Neural cell (in vitro differentiated cells): Measurements from ENCODE around the gene PDHA1. TPM values are rescaled to one million over a fixed set of nuclear protein-coding genes. Genes with fewer than 3 reads are reported as not detected.

ENCODE experiments used
- H2AFZ ChIP-seq: fragments of 200-600, 300-800 bp; sonication (generic), shearing (Covaris generic); 2 replicates; pipeline ENCODE4 v1.6.0; 2014; ENCODE audit warnings: low read depth, mild to moderate bottlenecking, antibody characterized with exemption, low read length, moderate library complexity
- H3F3A ChIP-seq: fragments of 200-600 bp; shearing (Covaris generic); 2 replicates; pipeline ENCODE4 v1.6.1; 2016; ENCODE audit warnings: mild to moderate bottlenecking, moderate library complexity, mixed read lengths, antibody characterized with exemption, low read length; ENCODE audit not compliant: insufficient read depth, poor library complexity, severe bottlenecking
- H3K27ac ChIP-seq: fragments of 200-600, 300-800 bp; sonication (generic), shearing (Covaris generic); 2 replicates; pipeline ENCODE4 v1.5.1; 2014; ENCODE audit warnings: mild to moderate bottlenecking, low read length, moderate library complexity
- H3K27me3 ChIP-seq: fragments of 300-800, 200-600 bp; sonication (generic), shearing (Covaris generic); 2 replicates; pipeline ENCODE4 v1.6.0; 2014; ENCODE audit warnings: mild to moderate bottlenecking, low read depth, low read length, moderate library complexity; ENCODE audit not compliant: insufficient read depth
- H3K36me3 ChIP-seq: fragments of 300-800, 200-600 bp; sonication (generic), shearing (Covaris generic); 2 replicates; pipeline ENCODE4 v1.5.1; 2014; ENCODE audit warnings: mild to moderate bottlenecking, antibody characterized with exemption, low read length, moderate library complexity; ENCODE audit not compliant: insufficient read depth
- H3K4me2 ChIP-seq: fragments of 300-800, 200-600 bp; sonication (generic), shearing (Covaris generic); 2 replicates; pipeline ENCODE4 v1.6.0; 2014; ENCODE audit warnings: mild to moderate bottlenecking, low read length
- H3K4me3 ChIP-seq: fragments of 300-800, 200-600 bp; sonication (generic), shearing (Covaris generic); 2 replicates; pipeline ENCODE4 v1.5.1; 2014; ENCODE audit warnings: mild to moderate bottlenecking, low read length, moderate library complexity
- H3K79me2 ChIP-seq: fragments of 200-600 bp; shearing (Covaris generic); replicated peaks from 2 replicates; pipeline ENCODE4 v1.6.0; 2014; ENCODE audit warnings: mild to moderate bottlenecking, low read length, moderate library complexity; ENCODE audit not compliant: insufficient read depth
- H3K9ac ChIP-seq: fragments of 300-800, 200-600 bp; sonication (generic), shearing (Covaris generic); 2 replicates; pipeline ENCODE4 v1.6.1; 2016; ENCODE audit warnings: mild to moderate bottlenecking, low read length, mixed read lengths
- H3K9me2 ChIP-seq: fragments of 200-600 bp; shearing (Covaris generic); 2 replicates; pipeline ENCODE4 v1.6.1; 2016; ENCODE audit warnings: mild to moderate bottlenecking, low read length, mixed read lengths; ENCODE audit not compliant: insufficient read depth
- H3K9me3 ChIP-seq: fragments of 200-600, 300-800 bp; sonication (generic), shearing (Covaris generic); 2 replicates; pipeline ENCODE4 v1.6.1; 2016; ENCODE audit warnings: mild to moderate bottlenecking, mixed run types, low read length, moderate library complexity, mixed read lengths
- H4K20me1 ChIP-seq: fragments of 200-600 bp; shearing (Covaris generic); 2 replicates; pipeline ENCODE4 v1.6.1; 2016; ENCODE audit warnings: mild to moderate bottlenecking, mixed run types; ENCODE audit not compliant: insufficient read depth
- EP300 ChIP-seq: fragments of 450-650 bp; conservative IDR thresholded peaks from 2 replicates; pipeline ENCODE4 v1.6.1; 2014; ENCODE audit warnings: antibody characterized with exemption, mild to moderate bottlenecking, moderate library complexity; ENCODE audit not compliant: poor library complexity, severe bottlenecking
- EZH2 ChIP-seq: fragments of 200-600, 300-800 bp; shearing (Covaris generic), sonication (generic); IDR thresholded peaks from 2 replicates; pipeline ENCODE4 v1.6.1; 2014; ENCODE audit warnings: antibody characterized with exemption, low read length, borderline replicate concordance, mild to moderate bottlenecking; ENCODE audit not compliant: insufficient read depth, poor library complexity, severe bottlenecking
- MXI1 ChIP-seq: fragments of 450-650 bp; conservative IDR thresholded peaks from 2 replicates; pipeline ENCODE4 v1.6.1; 2014; ENCODE audit warnings: antibody characterized with exemption, mild to moderate bottlenecking; ENCODE audit not compliant: poor library complexity, severe bottlenecking
- POLR2AphosphoS5 ChIP-seq: IDR thresholded peaks from 2 replicates; pipeline ENCODE4 v1.6.1; 2012
- RAD21 ChIP-seq: fragments of 450-650 bp; conservative IDR thresholded peaks from 2 replicates; pipeline ENCODE4 v1.6.1; 2014; ENCODE audit warnings: antibody characterized with exemption, mild to moderate bottlenecking, moderate library complexity
- SMC3 ChIP-seq: fragments of 450-650 bp; conservative IDR thresholded peaks from 2 replicates; pipeline ENCODE4 v1.6.1; 2014; ENCODE audit warnings: antibody characterized with exemption, mild to moderate bottlenecking, moderate library complexity; ENCODE audit not compliant: poor library complexity
- TAF1 ChIP-seq: IDR thresholded peaks from 2 replicates; pipeline ENCODE4 v1.6.1; 2012; ENCODE audit warnings: low read depth
- polyA plus RNA-seq: library from polyadenylated mRNA; depleted of rRNA; stranded (reverse); fragments of >200 nt; gene quantifications from 2 replicates; pipeline ENCODE4 v1.2.3, GENCODE V29; 2014
- TF ChIP-seq, protein P1 (sequence below): fragments of 450-650 bp; IDR thresholded peaks from 2 replicates; pipeline ENCODE4 v1.5.1; 2014; ENCODE audit warnings: antibody characterized with exemption, mild to moderate bottlenecking, moderate library complexity; ENCODE audit not compliant: poor library complexity, severe bottlenecking
- TF ChIP-seq, protein P2 (sequence below): IDR thresholded peaks from 2 replicates; pipeline ENCODE4 v1.6.1; 2012; ENCODE audit warnings: borderline replicate concordance

Gene PDHA1
- polyA plus RNA-seq, 1 donor from 2014 or later = 224 TPM

DNA sequence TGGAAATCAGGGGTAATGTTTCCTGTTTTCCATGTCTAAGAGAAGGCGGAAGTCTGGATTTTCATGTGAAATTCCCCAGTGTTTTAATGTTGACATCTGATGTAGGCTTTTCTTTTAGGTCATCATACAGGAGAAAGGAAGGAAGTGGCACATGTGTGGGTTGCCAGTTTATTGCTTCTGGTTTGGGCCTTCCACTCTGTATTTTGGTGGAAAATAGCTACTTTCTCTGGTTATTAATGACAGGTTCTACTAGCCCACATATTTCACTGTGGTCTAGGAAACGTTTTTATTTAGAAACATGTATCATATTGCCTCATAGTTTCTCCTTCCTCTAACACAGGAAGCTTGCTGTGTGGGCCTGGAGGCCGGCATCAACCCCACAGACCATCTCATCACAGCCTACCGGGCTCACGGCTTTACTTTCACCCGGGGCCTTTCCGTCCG is 7.2 kb downstream of the PDHA1 start:
- Histone ChIP-seq H3K9ac (no peak overlapping the region), H3K79me2 (no peaks in the 10 kb centered on the region), H3K9me3 (no peaks in the 10 kb centered on the region), H3K4me2 (no peak overlapping the region), H3K9me2 (no peaks in the 10 kb centered on the region), H3F3A (no peaks in the 10 kb centered on the region), H2AFZ (no peak overlapping the region), H3K27me3 (no peaks in the 10 kb centered on the region), H3K36me3 (no peaks in the 10 kb centered on the region), H4K20me1 (no peaks in the 10 kb centered on the region), H3K27ac (no peak overlapping the region), H3K4me3 (no peak overlapping the region)
- no peak for TF ChIP-seq SMC3
- no peak for TF ChIP-seq TAF1
- TF ChIP-seq, protein P1, sequence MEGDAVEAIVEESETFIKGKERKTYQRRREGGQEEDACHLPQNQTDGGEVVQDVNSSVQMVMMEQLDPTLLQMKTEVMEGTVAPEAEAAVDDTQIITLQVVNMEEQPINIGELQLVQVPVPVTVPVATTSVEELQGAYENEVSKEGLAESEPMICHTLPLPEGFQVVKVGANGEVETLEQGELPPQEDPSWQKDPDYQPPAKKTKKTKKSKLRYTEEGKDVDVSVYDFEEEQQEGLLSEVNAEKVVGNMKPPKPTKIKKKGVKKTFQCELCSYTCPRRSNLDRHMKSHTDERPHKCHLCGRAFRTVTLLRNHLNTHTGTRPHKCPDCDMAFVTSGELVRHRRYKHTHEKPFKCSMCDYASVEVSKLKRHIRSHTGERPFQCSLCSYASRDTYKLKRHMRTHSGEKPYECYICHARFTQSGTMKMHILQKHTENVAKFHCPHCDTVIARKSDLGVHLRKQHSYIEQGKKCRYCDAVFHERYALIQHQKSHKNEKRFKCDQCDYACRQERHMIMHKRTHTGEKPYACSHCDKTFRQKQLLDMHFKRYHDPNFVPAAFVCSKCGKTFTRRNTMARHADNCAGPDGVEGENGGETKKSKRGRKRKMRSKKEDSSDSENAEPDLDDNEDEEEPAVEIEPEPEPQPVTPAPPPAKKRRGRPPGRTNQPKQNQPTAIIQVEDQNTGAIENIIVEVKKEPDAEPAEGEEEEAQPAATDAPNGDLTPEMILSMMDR = no peak
- no peak for TF ChIP-seq MXI1
- TF ChIP-seq, protein P2, sequence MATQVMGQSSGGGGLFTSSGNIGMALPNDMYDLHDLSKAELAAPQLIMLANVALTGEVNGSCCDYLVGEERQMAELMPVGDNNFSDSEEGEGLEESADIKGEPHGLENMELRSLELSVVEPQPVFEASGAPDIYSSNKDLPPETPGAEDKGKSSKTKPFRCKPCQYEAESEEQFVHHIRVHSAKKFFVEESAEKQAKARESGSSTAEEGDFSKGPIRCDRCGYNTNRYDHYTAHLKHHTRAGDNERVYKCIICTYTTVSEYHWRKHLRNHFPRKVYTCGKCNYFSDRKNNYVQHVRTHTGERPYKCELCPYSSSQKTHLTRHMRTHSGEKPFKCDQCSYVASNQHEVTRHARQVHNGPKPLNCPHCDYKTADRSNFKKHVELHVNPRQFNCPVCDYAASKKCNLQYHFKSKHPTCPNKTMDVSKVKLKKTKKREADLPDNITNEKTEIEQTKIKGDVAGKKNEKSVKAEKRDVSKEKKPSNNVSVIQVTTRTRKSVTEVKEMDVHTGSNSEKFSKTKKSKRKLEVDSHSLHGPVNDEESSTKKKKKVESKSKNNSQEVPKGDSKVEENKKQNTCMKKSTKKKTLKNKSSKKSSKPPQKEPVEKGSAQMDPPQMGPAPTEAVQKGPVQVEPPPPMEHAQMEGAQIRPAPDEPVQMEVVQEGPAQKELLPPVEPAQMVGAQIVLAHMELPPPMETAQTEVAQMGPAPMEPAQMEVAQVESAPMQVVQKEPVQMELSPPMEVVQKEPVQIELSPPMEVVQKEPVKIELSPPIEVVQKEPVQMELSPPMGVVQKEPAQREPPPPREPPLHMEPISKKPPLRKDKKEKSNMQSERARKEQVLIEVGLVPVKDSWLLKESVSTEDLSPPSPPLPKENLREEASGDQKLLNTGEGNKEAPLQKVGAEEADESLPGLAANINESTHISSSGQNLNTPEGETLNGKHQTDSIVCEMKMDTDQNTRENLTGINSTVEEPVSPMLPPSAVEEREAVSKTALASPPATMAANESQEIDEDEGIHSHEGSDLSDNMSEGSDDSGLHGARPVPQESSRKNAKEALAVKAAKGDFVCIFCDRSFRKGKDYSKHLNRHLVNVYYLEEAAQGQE = no peak
- TF ChIP-seq POLR2AphosphoS5 = no peak
- no peak for TF ChIP-seq EP300

DNA sequence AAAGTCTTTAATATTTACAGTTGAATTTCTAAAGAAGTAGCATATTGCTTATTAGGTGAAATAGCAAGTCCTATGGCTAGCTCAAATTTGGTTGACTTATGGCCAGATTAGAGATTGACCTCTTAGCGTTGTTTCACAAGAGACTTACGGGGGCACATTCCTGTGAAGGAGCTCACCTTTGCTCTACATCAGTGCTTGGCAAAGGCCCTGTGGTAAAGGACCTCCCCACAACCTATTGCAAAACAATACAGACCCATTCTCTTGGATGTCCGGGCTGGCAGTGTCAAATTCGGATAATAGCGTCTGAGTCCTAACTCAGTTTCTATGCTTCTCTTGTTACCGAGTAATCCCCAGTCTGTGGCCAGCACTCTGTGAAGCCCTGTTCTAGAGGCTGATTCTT is 10.9 kb downstream of the PDHA1 start:
- no peak for TF ChIP-seq POLR2AphosphoS5
- no peak for TF ChIP-seq TAF1
- no peak for TF ChIP-seq RAD21
- no peak for TF ChIP-seq EZH2
- TF ChIP-seq MXI1 = no peak
- TF ChIP-seq SMC3 = no peak
- TF ChIP-seq, protein P2 = no peak
- TF ChIP-seq, protein P1 = no peak
- no peak for TF ChIP-seq EP300
- H3K36me3 ChIP-seq = no peaks in the 10 kb centered on the region
- H3K9me2 ChIP-seq = no peaks in the 10 kb centered on the region

More for the DNA sequence above, 10.9 kb downstream of the PDHA1 start:
- Histone ChIP-seq H3K9ac (no peak overlapping the region), H3K4me3 (no peak overlapping the region), H3K9me3 (no peaks in the 10 kb centered on the region), H2AFZ (no peak overlapping the region), H3K27me3 (no peaks in the 10 kb centered on the region), H3F3A (no peaks in the 10 kb centered on the region), H3K4me2 (no peak overlapping the region), H4K20me1 (no peaks in the 10 kb centered on the region), H3K27ac (no peak overlapping the region), H3K79me2 (no peaks in the 10 kb centered on the region)
